GM21390 (cell line): ENCODE measurements around the gene CHMP5.

ENCODE experiments used
- ATAC-seq: cut with Tn5 transposase; IDR thresholded peaks from one replicate; pipeline ENCODE4 v1.9.1; 2021; ENCODE audit not compliant: unreplicated experiment

CHMP5 gene

GRCh38 chr9:33242609-33243134 lies 22.2 kb upstream of the CHMP5 start:
- no peak for ATAC-seq

GRCh38 chr9:33244137-33244784 lies 20.6 kb upstream of the CHMP5 start:
- ATAC-seq = no peak

- no peak for ATAC-seq
Observed at GRCh38 chr9:33245341-33245740, 19.5 kb upstream of the CHMP5 start.

- no peak for ATAC-seq
Observed at GRCh38 chr9:33246269-33246860, 18.5 kb upstream of the CHMP5 start.

GRCh38 chr9:33248606-33249005 lies 16.2 kb upstream of the CHMP5 start:
- peak; percentile 19 for ATAC-seq

- ATAC-seq = peak; percentile 62
Observed at GRCh38 chr9:33249087-33249658, 15.7 kb upstream of the CHMP5 start.

GRCh38 chr9:33249983-33250382 lies 14.9 kb upstream of the CHMP5 start:
- no peak for ATAC-seq

GRCh38 chr9:33250458-33250995 lies 14.3 kb upstream of the CHMP5 start:
- ATAC-seq = no peak

GRCh38 chr9:33254211-33254610 lies 10.6 kb upstream of the CHMP5 start:
- no peak for ATAC-seq

- no peak for ATAC-seq
Observed at GRCh38 chr9:33255014-33255413, 9.8 kb upstream of the CHMP5 start.

GRCh38 chr9:33255471-33255870 lies 9.4 kb upstream of the CHMP5 start:
- no peak for ATAC-seq

GRCh38 chr9:33256236-33256635 lies 8.6 kb upstream of the CHMP5 start:
- ATAC-seq = no peak

- no peak for ATAC-seq
Observed at GRCh38 chr9:33257276-33257675, 7.6 kb upstream of the CHMP5 start.

- no peak for ATAC-seq
Observed at GRCh38 chr9:33260372-33260771, 4.5 kb upstream of the CHMP5 start.

- no peak for ATAC-seq
Observed at GRCh38 chr9:33263131-33264002, 1.5 kb upstream of the CHMP5 start.

- peak; percentile 36 for ATAC-seq
Observed at GRCh38 chr9:33264003-33264472, 811 bp upstream of the CHMP5 start.

GRCh38 chr9:33265211-33265865 lies 489 bp downstream of the CHMP5 start:
- no peak for ATAC-seq

GRCh38 chr9:33267151-33267767 lies 2.4 kb downstream of the CHMP5 start:
- ATAC-seq = no peak

- no peak for ATAC-seq
Observed at GRCh38 chr9:33270146-33270545, 5.3 kb downstream of the CHMP5 start.

GRCh38 chr9:33272061-33272460 lies 7.2 kb downstream of the CHMP5 start:
- no peak for ATAC-seq
